H9 (cell line): ENCODE data around the gene TMEM154. TPM values are rescaled to one million over a fixed set of nuclear protein-coding genes. Genes with fewer than 3 reads are reported as not detected.

ENCODE experiments used
- DNase-seq: peaks from one replicate; pipeline ENCODE4 v3.0.0-alpha.2; 2017
- H2AFZ ChIP-seq: one replicate; pipeline ENCODE4 v1.6.1; 2013; ENCODE audit warnings: mild to moderate bottlenecking, low read length, control low read depth, moderate library complexity
- H2AK5ac ChIP-seq: 2 replicates; pipeline ENCODE4 v1.6.1; 2013; ENCODE audit warnings: low read length, control low read depth, mixed read lengths; ENCODE audit not compliant: insufficient read length
- H2BK120ac ChIP-seq: one replicate; pipeline ENCODE4 v1.6.1; 2013; ENCODE audit warnings: low read depth, mild to moderate bottlenecking, low read length, control low read depth, inconsistent platforms; ENCODE audit not compliant: poor library complexity, severe bottlenecking
- H2BK12ac ChIP-seq: 2 replicates; pipeline ENCODE4 v1.6.1; 2013; ENCODE audit warnings: low read length, control low read depth, mixed read lengths, low read depth; ENCODE audit not compliant: insufficient read length
- H2BK15ac ChIP-seq: 2 replicates; pipeline ENCODE4 v1.6.1; 2013; ENCODE audit warnings: low read depth, low read length, control low read depth
- H2BK20ac ChIP-seq: one replicate; pipeline ENCODE4 v1.6.1; 2013; ENCODE audit warnings: low read depth, mild to moderate bottlenecking, low read length, control low read depth, inconsistent platforms; ENCODE audit not compliant: poor library complexity, severe bottlenecking
- H2BK5ac ChIP-seq: 2 replicates; pipeline ENCODE4 v1.6.1; 2013; ENCODE audit warnings: low read length, control low read depth, mixed read lengths; ENCODE audit not compliant: insufficient read length
- H3K14ac ChIP-seq: 2 replicates; pipeline ENCODE4 v1.6.1; 2013; ENCODE audit warnings: low read length, control low read depth; ENCODE audit not compliant: insufficient read depth
- H3K18ac ChIP-seq: 2 replicates; pipeline ENCODE4 v1.6.1; 2013; ENCODE audit warnings: low read depth, mild to moderate bottlenecking, mixed read lengths, low read length, control low read depth; ENCODE audit not compliant: insufficient read length
- H3K23ac ChIP-seq: 2 replicates; pipeline ENCODE4 v1.6.1; 2013; ENCODE audit warnings: low read length, control low read depth, mixed read lengths, low read depth; ENCODE audit not compliant: insufficient read length
- H3K23me2 ChIP-seq: 2 replicates; pipeline ENCODE4 v1.6.1; 2013; ENCODE audit warnings: low read depth, mild to moderate bottlenecking, mixed read lengths, low read length, control low read depth; ENCODE audit not compliant: insufficient read length, poor library complexity, severe bottlenecking
- H3K27ac ChIP-seq: 2 replicates; pipeline ENCODE4 v1.5.1; 2013; ENCODE audit warnings: low read length, control low read depth, mixed read lengths, low read depth; ENCODE audit not compliant: insufficient read length
- H3K27me3 ChIP-seq: 2 replicates; pipeline ENCODE4 v1.6.1; 2013; ENCODE audit warnings: low read length, control low read depth, inconsistent platforms; ENCODE audit not compliant: insufficient read depth
- H3K4ac ChIP-seq: 2 replicates; pipeline ENCODE4 v1.6.1; 2013; ENCODE audit warnings: low read depth, mild to moderate bottlenecking, control low read depth, inconsistent platforms, low read length, moderate library complexity
- H3K4me1 ChIP-seq: 2 replicates; pipeline ENCODE4 v1.6.1; 2013; ENCODE audit warnings: low read length, control low read depth, inconsistent platforms; ENCODE audit not compliant: insufficient read depth
- H3K4me2 ChIP-seq: 2 replicates; pipeline ENCODE4 v1.6.1; 2013; ENCODE audit warnings: low read length, control low read depth, mixed read lengths; ENCODE audit not compliant: insufficient read length, insufficient read depth
- H3K56ac ChIP-seq: 2 replicates; pipeline ENCODE4 v1.6.1; 2013; ENCODE audit warnings: low read depth, mild to moderate bottlenecking, mixed read lengths, low read length, control low read depth; ENCODE audit not compliant: insufficient read length
- H3K79me1 ChIP-seq: 2 replicates; pipeline ENCODE4 v1.6.1; 2013; ENCODE audit warnings: low read depth, mild to moderate bottlenecking, moderate library complexity, low read length, control low read depth, inconsistent platforms; ENCODE audit not compliant: insufficient read depth, poor library complexity, severe bottlenecking
- H3K79me2 ChIP-seq: 2 replicates; pipeline ENCODE4 v1.6.1; 2013; ENCODE audit warnings: low read length, control low read depth, inconsistent platforms; ENCODE audit not compliant: insufficient read depth
- H3K9ac ChIP-seq: 2 replicates; pipeline ENCODE4 v1.6.1; 2013; ENCODE audit warnings: low read length, control low read depth, mixed read lengths; ENCODE audit not compliant: insufficient read length; ENCODE audit errors: extremely low read depth
- H3K9me3 ChIP-seq: one replicate; pipeline ENCODE4 v1.6.1; 2013; ENCODE audit warnings: low read depth, low read length, inconsistent platforms; ENCODE audit not compliant: control insufficient read depth
- H3T11ph ChIP-seq: one replicate; pipeline ENCODE4 v1.6.1; 2013; ENCODE audit warnings: mild to moderate bottlenecking, low read length, control low read depth, inconsistent platforms
- H4K20me1 ChIP-seq: one replicate; pipeline ENCODE4 v1.6.1; 2013; ENCODE audit not compliant: control insufficient read depth, insufficient read length, insufficient read depth
- H4K5ac ChIP-seq: 2 replicates; pipeline ENCODE4 v1.6.1; 2013; ENCODE audit warnings: low read depth, mild to moderate bottlenecking, mixed read lengths, low read length, control low read depth; ENCODE audit not compliant: insufficient read length
- H4K8ac ChIP-seq: replicated peaks from 2 replicates; pipeline ENCODE4 v1.6.1; 2013; ENCODE audit warnings: low read length, control low read depth, mixed read lengths, low read depth; ENCODE audit not compliant: insufficient read length
- H4K91ac ChIP-seq: 2 replicates; pipeline ENCODE4 v1.6.1; 2013; ENCODE audit warnings: low read depth, mild to moderate bottlenecking, moderate library complexity, mixed read lengths, low read length, control low read depth; ENCODE audit not compliant: insufficient read length
- H3K27ac Mint-ChIP-seq, 3 experiments: 2 replicates in 2 of 3; 3 replicates in 1 of 3; pipeline ENCODE4 v1.8.0; 2020 to 2021; ENCODE audit warnings: mixed read lengths in 3 of 3, mild to moderate bottlenecking in 1 of 3, moderate library complexity in 1 of 3
- H3K27me3 Mint-ChIP-seq: 2 replicates; pipeline ENCODE4 v1.8.0; 2021; ENCODE audit warnings: low read depth, mild to moderate bottlenecking, moderate library complexity, mixed read lengths
- H3K36me3 Mint-ChIP-seq, 3 experiments: 2 replicates in 2 of 3; 3 replicates in 1 of 3; pipeline ENCODE4 v1.8.0; 2020 to 2021; ENCODE audit warnings: low read depth in 3 of 3, mixed read lengths in 3 of 3; ENCODE audit not compliant: insufficient read depth in 1 of 3
- H3K4me1 Mint-ChIP-seq, 2 experiments: 2 replicates each; pipeline ENCODE4 v1.8.0; 2020; ENCODE audit warnings: mixed read lengths in 2 of 2
- H3K4me3 Mint-ChIP-seq, 2 experiments: 2 replicates in 1 of 2; 3 replicates in 1 of 2; pipeline ENCODE4 v1.8.0; 2020 to 2021; ENCODE audit warnings: mild to moderate bottlenecking in 2 of 2, mixed read lengths in 2 of 2, moderate library complexity in 1 of 2
- H3K9me3 Mint-ChIP-seq, 2 experiments: 2 replicates in 1 of 2; 3 replicates in 1 of 2; pipeline ENCODE4 v1.8.0; 2020; ENCODE audit warnings: mild to moderate bottlenecking in 2 of 2, mixed read lengths in 2 of 2, moderate library complexity in 1 of 2
- WGBS: extraction: QIAGEN DNeasy Blood & Tissue Kit; methylation state at CpG from one replicate; pipeline ENCODE4 v1.1.7; 2013; ENCODE audit warnings: missing lambda C conversion rate, low lambda C conversion rate, mixed read lengths; ENCODE audit not compliant: insufficient read length; ENCODE audit errors: extremely low coverage; 5-methylcytosine and 5-hydroxymethylcytosine counted together
- total RNA-seq: library from RNA; stranded (reverse); gene quantifications from 2 replicates; pipeline ENCODE4 v1.2.1, GENCODE V29; 2021
- TF ChIP-seq, protein P1 (sequence below): fragments of 200-600 bp; sonication (generic); conservative IDR thresholded peaks from 3 replicates; pipeline ENCODE4 v1.8.0; 2021; ENCODE audit warnings: antibody characterized with exemption, mild to moderate bottlenecking

Gene TMEM154
- total RNA-seq, 1 experiment from 2014 or later, result 1.7 TPM

- no peaks in the 10 kb centered on the region for H3K9me3 Mint-ChIP-seq
These were observed 48.5 kb upstream of the TMEM154 start for GRCh38 chr4:152728343-152728742.

More at GRCh38 chr4:152728343-152728742, 48.5 kb upstream of the TMEM154 start:
- TF ChIP-seq, protein P1, sequence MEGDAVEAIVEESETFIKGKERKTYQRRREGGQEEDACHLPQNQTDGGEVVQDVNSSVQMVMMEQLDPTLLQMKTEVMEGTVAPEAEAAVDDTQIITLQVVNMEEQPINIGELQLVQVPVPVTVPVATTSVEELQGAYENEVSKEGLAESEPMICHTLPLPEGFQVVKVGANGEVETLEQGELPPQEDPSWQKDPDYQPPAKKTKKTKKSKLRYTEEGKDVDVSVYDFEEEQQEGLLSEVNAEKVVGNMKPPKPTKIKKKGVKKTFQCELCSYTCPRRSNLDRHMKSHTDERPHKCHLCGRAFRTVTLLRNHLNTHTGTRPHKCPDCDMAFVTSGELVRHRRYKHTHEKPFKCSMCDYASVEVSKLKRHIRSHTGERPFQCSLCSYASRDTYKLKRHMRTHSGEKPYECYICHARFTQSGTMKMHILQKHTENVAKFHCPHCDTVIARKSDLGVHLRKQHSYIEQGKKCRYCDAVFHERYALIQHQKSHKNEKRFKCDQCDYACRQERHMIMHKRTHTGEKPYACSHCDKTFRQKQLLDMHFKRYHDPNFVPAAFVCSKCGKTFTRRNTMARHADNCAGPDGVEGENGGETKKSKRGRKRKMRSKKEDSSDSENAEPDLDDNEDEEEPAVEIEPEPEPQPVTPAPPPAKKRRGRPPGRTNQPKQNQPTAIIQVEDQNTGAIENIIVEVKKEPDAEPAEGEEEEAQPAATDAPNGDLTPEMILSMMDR, result no peak
- Histone ChIP-seq H3K27me3 (no peaks in the 10 kb centered on the region), H2AK5ac (no peak overlapping the region), H3K18ac (no peak overlapping the region), H4K5ac (no peak overlapping the region), H4K20me1 (no peaks in the 10 kb centered on the region), H3K79me2 (no peaks in the 10 kb centered on the region), H3K56ac (no peak overlapping the region), H2BK5ac (no peak overlapping the region), H2BK15ac (no peak overlapping the region), H2BK20ac (no peak overlapping the region), H3K27ac (no peak overlapping the region), H3T11ph (no peak overlapping the region), H4K91ac (no peak overlapping the region), H3K4me1 (no peaks in the 10 kb centered on the region), H2BK120ac (no peak overlapping the region), H3K14ac (no peak overlapping the region), H3K23ac (no peak overlapping the region), H3K79me1 (no peaks in the 10 kb centered on the region), H2BK12ac (no peak overlapping the region), H3K4me2 (no peak overlapping the region), H4K8ac (no peak overlapping the region), H2AFZ (no peak overlapping the region), H3K4ac (no peak overlapping the region), H3K23me2 (no peaks in the 10 kb centered on the region), H3K9me3 (no peaks in the 10 kb centered on the region), H3K9ac (no peak overlapping the region)
- Mint-ChIP-seq H3K4me3 (no peak overlapping the region), H3K36me3 (no peaks in the 10 kb centered on the region; a peak in 1 of 7 replicates), H3K27ac (no peak overlapping the region), H3K4me1 (peaks cover 0 to 2% of the 10 kb centered on the region in 2 experiments; a peak in 1 of 4 replicates), H3K27me3 (peaks cover 2% of the 10 kb centered on the region; the same call in 1 of the 2 replicates)
- no CpG with 5 or more reads among the region's 1 CpG for WGBS
- DNase-seq, result no peak
